Thyroid gland (tissue), 4 donors: Measurements from ENCODE around the gene PIP5KL1. TPM values are rescaled to one million over a fixed set of nuclear protein-coding genes. Genes with fewer than 3 reads are reported as not detected.

Source experiments
- DNase-seq, 2 donors: peaks; one replicate each; pipeline ENCODE4 v3.0.0-alpha.2; 2019
- H3K27ac ChIP-seq, 3 donors: fragments of 200-600 bp; sonication (generic); 1 replicate in 2 of 3; 2 replicates in 1 of 3; pipeline ENCODE4 v1.5.1; 2016 to 2019; ENCODE audit warnings: mild to moderate bottlenecking in 1 of 3, moderate library complexity in 1 of 3
- H3K27me3 ChIP-seq: fragments of 200-600 bp; sonication (generic); one replicate; pipeline ENCODE4 v1.5.1; 2019
- H3K36me3 ChIP-seq, 2 donors: fragments of 200-600 bp; sonication (generic); one replicate each; pipeline ENCODE4 v1.5.1; 2016 to 2019
- H3K4me1 ChIP-seq, 2 donors: fragments of 200-600 bp; sonication (generic); one replicate each; pipeline ENCODE4 v1.5.1; 2017 to 2019
- H3K4me3 ChIP-seq, 3 donors: fragments of 200-600 bp; sonication (generic); replicated peaks in 1 of 3; 1 replicate in 2 of 3; 2 replicates in 1 of 3; pipeline ENCODE4 v1.5.1; 2016; ENCODE audit warnings: mild to moderate bottlenecking in 1 of 3
- H3K9me3 ChIP-seq: fragments of 200-600 bp; sonication (generic); one replicate; pipeline ENCODE4 v1.5.1; 2017
- CTCF ChIP-seq, 6 experiments: fragments of 200-600 bp in 3 of 6; fragments of 450-650 bp in 3 of 6; sonication (generic) in 3 of 6; IDR thresholded peaks; one replicate each; pipeline ENCODE4 v1.5.1; 2016 to 2019; ENCODE audit warnings: antibody characterized with exemption in 6 of 6, mild to moderate bottlenecking in 2 of 6, inconsistent platforms in 1 of 6, moderate library complexity in 1 of 6
- POLR2A ChIP-seq, 2 donors: fragments of 450-650 bp; IDR thresholded peaks; one replicate each; pipeline ENCODE4 v1.6.1; 2017; ENCODE audit warnings: antibody characterized with exemption in 2 of 2, mild to moderate bottlenecking in 2 of 2, moderate library complexity in 1 of 2
- WGBS, 2 donors: methylation state at CpG; one replicate each; pipeline ENCODE4 v1.1.5; 2017; 5-methylcytosine and 5-hydroxymethylcytosine counted together
- intact Hi-C: fragments of 100-400 bp; cut with DNase I; formaldehyde crosslinking; loops from one replicate; pipeline ENCODE4 v1.15.1; 2023
- total RNA-seq, 4 donors: library from RNA; depleted of rRNA; stranded (reverse); fragments of >200 nt; gene quantifications; one replicate each; pipeline ENCODE4 v1.2.3, GENCODE V29; 2016

The PIP5KL1 gene
- total RNA-seq, 4 donors from 2014 or later, result 1.0 to 5.2 (median 1.6) TPM; not detected in 1

GRCh38 chr9:127974769-127975261 is 44.2 kb upstream of the PIP5KL1 start:
- intact Hi-C loops, result no loop called here

DNA sequence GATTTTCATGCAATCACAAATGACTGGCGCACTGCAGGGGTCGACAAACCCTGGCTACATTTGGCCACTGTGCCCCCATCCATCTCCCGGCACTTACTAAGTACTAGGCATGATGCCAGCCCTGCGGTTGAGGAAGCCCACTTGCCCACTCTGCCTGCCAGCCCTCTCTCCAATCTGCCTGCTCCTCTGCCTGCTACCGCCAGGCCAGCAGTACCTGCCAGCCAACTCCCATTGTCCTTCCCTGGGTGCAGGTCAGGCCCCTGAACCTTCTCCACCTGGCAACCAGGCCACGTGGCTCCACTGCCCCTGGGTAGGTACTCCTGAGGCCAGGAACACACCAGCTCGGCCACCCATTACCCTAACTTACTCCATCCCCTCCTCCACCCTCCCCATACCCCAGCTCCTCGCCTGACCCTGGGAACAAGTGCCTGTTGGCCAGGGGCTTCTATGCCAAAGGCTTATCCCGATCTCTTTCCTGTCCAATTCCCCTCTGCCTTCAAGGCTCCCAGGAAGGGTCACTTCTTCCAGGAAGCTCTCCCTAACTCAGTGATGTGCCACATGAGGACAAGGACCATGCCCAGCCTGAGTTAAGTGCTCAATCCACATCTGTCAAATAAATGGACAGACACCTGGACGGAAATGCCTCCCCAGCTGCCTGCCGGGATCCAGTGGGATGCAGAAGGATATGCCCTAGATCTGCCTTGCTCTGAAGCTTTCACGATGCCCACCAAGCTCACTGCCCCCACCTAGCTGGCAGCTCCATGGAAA is 43.6 kb upstream of the PIP5KL1 start:
- Histone ChIP-seq H3K4me3 (no peak overlapping the region), H3K9me3 (no peaks in the 10 kb centered on the region), H3K36me3 (no peaks in the 10 kb centered on the region), H3K4me1 (peaks cover 86 to 91% of the 10 kb centered on the region in 2 donors), H3K27ac (peak overlapping the region; percentile 67 to 81 (median 77)), H3K27me3 (no peaks in the 10 kb centered on the region)
- intact Hi-C loops, result no loop called here
- 50 to 69% methylated on average over 9 to 10 of the region's 12 CpGs for WGBS, 2 donors
- DNase-seq, result peak in 1 of 2 donors; percentile 48
- TF ChIP-seq POLR2A (IDR thresholded peaks at IDR 0.05), result no peak
- TF ChIP-seq CTCF (IDR thresholded peaks at IDR 0.05), result no peak

More at GRCh38 chr9:127974769-127975261, 44.2 kb upstream of the PIP5KL1 start:
- H3K27me3 ChIP-seq, result no peaks in the 10 kb centered on the region
- no peak overlapping the region for H3K4me3 ChIP-seq
- WGBS, 2 donors, result 38 to 47% methylated on average over 8 to 10 of the region's 10 CpGs
- H3K4me1 ChIP-seq, result peaks cover 84 to 91% of the 10 kb centered on the region in 2 donors
- H3K9me3 ChIP-seq, result no peaks in the 10 kb centered on the region
- DNase-seq, result peak; percentile 61 to 64
- H3K36me3 ChIP-seq, result no peaks in the 10 kb centered on the region
- H3K27ac ChIP-seq, result peak overlapping the region; percentile 67 to 81 (median 77)
- no peak for TF ChIP-seq CTCF (IDR thresholded peaks at IDR 0.05)
- no peak for TF ChIP-seq POLR2A (IDR thresholded peaks at IDR 0.05)

- Histone ChIP-seq H3K27me3 (no peaks in the 10 kb centered on the region), H3K9me3 (no peaks in the 10 kb centered on the region), H3K4me1 (peaks cover 86 to 92% of the 10 kb centered on the region in 2 donors), H3K27ac (peak overlapping the region; percentile 67 to 81 (median 77)), H3K36me3 (no peaks in the 10 kb centered on the region), H3K4me3 (no peak overlapping the region)
- whole genome bisulfite sequencing, 2 donors, result 48 to 56% methylated on average over 10 to 11 of the region's 17 CpGs
- intact Hi-C loops, result no loop called here
- TF ChIP-seq POLR2A (IDR thresholded peaks at IDR 0.05), result no peak
- peak in 2 of 6 experiments; percentile 23 to 25 for TF ChIP-seq CTCF (IDR thresholded peaks at IDR 0.05)
- DNase-seq, result peak; percentile 83 to 87
Measured at GRCh38 chr9:127973169-127974000, 42.8 kb upstream of the PIP5KL1 start.

GRCh38 chr9:127972236-127972871 is 41.8 kb upstream of the PIP5KL1 start:
- 66 to 74% methylated on average over 8 to 10 of the region's 12 CpGs for WGBS, 2 donors
- peak in 1 of 2 donors; percentile 54 for DNase-seq
- H3K4me3 ChIP-seq, result no peak overlapping the region

More at GRCh38 chr9:127972236-127972871, 41.8 kb upstream of the PIP5KL1 start:
- TF ChIP-seq POLR2A (IDR thresholded peaks at IDR 0.05), result no peak
- TF ChIP-seq CTCF (IDR thresholded peaks at IDR 0.05), result no peak
- Histone ChIP-seq H3K36me3 (no peaks in the 10 kb centered on the region), H3K27ac (peak overlapping the region in 2 of 3 donors; percentile 67 to 81), H3K27me3 (no peaks in the 10 kb centered on the region), H3K9me3 (no peaks in the 10 kb centered on the region), H3K4me1 (peaks cover 79 to 89% of the 10 kb centered on the region in 2 donors)
- intact Hi-C loops, result no loop called here
